ENCODE data around the gene B3GNT2.
"Not testable (repeated sequence)": the region's sequence is repeated elsewhere in the genome, so short reads cannot be mapped to it uniquely, and the experiment has no call there.

Gene B3GNT2

DNA sequence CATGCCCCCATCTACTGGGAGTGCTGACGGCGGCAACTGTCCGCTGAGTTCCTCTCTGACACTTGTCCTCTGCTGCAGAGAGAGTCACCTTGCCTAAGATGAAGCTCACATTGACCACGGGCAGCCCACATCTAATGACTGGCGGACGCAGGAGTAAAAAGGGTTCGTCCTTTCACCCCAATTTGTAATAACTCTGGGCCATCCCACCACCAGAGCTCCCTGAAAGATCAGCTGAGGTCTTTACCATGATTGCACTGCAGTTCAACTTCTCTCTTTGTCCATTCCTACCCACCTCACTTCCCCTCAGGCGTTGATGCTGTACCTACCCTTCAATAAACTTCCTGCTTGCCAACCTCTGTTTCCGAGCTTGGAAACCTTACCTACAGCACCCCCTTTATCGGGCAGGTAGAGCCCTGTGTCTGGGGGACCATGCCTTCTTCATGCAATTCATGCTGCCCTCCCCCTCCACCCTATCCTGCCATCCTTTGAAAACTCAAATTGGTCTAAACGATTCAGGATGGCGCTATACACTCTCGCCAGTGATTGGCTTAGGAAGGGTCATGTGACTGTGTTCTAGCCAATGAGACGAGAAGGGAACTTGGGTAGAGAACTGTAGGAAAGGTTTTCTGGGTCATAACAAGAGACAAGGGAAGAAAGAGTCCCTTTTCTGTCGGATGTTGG, 10.3 kb upstream of the B3GNT2 start:
- DNase-seq = no peak

DNA sequence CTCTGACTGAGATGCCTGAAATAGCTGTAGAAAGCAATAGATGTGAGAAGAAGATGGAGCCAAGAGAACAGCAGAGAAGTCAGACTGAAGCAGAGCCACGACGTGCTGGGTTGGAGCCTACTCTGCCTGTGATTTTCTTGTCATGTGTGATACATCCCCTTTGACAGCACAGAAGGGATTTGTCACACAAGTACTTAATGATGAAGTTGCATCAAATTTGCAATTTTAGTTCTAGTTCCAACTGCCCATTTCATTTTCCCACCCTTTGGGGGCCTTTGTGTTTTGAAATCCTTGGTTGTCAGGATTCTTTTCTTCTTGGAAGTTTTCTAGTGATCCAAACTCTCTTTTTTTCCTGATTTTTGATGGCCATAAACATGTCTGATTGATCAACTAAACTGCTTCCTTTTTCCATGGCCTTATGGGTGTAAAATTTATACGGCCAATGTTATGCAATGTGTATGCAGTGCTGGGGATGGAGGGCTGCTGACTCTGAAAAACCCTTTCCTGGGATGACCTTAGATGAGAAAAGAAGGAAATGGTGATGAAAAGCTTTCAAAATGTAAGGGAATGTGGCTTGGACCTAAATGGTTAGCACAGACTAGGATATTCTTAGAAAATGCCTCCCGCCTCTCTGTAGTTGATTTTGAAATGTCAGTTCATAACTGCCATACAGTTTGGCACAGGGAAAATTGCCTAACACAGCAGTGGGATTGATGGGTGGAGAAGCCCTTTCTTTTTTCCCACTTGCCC, 9.6 kb upstream of the B3GNT2 start:
- DNase-seq = no peak

DNA sequence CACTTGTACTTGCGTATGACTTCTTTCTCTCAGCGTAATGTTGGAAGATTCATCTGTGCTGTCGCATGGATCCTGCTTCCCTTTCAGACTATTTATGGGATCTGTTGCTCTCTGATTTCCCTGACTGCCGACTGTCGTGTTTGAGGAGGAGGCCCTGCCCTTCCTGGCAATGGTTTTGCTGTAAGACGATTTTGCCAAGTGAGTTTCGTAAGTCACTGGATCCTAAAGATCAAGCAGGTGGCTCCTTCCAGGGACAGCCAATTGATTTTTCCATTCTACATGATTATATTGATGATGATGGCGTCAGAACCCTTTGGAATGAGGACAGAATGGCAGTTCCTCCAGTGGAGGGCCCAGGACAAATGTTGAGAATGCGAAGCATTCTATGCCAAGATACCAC, 8.7 kb upstream of the B3GNT2 start:
- DNase-seq = no peak

DNA sequence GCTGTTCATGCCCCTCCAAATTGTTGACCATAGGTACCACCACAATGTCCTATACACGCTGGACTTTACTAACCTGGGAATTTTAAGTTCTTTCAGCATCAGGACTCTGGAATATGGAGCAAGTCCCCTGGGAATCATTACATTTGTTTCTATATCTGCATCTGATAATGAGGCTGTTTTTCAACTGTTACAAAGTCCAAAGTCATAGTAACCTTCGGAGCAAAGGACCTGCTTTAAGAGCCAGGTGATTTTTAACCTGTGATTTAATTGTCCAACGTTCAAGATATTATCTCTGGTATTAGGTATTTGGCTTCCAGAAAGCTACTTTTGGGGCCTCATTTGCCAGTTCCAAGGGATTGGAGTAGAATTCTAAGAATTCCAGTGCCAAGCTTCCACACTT, 7.5 kb upstream of the B3GNT2 start:
- no peak for DNase-seq

DNA sequence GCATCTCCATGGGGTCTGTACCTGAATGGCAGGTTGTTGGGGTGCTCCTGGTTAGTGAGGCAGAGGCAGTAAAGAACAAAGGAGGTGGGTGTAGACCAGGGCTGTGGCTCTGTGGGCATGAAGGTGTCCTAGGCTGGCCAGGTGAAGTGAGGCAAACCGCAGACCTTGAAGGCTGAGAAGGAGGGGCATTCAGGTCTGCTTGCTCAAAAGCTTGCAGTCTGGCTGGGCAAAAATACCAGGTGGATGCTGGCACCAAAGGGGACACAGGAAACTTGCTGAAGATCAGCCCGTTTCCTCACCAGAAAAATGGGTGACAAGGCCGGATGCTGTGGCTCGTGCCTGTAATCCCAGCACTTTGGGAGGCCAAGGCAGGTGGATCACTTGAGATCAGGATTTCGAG, 6.7 kb upstream of the B3GNT2 start:
- no peak for DNase-seq

DNA sequence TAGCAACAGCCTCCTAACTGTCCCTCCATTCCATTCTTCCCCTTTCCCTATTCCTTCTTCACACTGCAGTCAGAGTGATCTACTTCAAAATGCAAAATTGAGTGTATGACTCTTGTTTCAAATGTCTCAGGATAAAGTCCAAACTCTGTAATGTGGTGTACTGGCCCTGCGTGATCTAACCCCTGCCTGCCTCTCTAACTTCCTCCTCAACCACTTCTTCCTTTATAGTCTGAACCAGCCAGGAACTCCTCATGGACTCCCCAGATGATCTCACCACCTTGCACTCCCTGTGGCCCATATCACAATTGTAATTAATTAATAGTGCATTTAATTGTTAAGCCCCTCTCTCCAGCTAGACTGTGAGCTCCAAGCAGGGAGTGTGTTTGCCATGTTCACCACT, 3.1 kb upstream of the B3GNT2 start:
- no peak for DNase-seq

DNA sequence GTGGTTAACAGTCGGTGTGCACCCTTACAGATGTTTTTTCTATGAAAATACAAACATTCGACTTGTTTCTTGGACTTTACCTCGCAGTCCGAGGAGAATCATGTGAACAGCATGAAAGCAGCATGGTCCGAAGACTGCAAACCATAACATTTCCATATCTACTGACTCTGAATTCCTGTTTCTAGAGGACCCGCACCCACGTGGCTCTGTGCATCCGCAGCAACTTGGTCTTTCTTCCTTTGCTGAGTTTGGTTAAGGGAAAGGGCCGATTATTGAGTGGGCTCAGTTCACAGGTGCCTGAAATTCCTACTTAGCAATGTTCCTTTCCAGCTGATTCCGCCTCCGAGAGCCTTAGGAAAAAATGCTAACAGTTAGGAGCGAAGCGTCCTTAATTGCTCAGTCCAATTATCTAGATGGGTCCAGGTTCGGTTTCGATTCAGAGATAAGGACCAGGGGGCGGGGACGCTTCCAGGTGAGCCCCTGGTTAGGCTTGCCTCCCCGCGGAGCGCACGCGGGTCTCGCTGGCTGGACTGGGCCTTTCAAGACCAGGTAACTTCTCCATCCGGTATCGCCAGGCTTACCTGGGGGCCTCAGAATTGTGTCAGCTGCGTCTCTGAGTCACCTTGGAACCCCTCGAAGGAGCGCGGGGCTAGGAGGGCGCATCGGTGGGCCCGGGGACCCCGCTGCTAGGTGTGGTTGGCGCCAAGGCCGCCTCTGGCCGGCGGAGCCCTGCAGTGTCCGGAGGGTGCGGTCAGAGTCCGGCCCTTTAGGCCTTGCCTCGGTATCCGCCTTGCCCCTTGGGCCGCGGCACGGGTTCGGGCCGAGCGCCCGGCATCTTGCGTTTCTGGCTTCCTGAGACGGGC, 1.1 kb upstream of the B3GNT2 start:
- DNase-seq = no peak

DNA sequence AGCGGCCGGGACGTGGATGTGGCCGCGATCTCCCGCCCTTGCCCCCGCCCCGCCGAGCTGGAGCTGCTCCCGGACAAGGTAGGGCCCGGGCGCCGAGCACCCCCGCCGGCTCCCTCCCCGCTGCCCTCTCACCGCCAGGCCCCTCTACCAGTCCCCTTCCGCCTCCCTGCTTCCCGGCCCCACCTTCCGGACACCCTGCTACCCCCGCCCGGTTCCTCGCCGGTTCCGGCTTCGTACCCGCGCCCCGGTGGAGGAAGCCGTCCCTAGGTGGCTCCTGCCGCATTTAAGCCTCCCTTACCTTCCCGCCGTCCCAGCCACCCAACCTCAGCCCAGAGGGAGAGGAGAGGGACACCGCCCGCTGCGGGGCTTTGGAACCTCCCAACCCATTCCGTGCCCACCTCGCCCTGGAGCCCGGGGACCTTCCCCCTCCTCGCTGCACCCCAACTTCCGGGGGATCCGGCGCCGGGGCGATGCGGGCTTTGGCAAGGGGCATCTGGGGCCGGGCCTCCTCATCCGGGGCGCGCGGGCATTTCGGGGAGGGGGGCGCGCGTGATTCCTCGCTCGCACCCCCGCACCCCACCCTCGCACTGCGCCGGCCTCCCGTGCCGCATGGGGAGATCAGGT, 475 bp downstream of the B3GNT2 start:
- peak; percentile 61 for DNase-seq

DNA sequence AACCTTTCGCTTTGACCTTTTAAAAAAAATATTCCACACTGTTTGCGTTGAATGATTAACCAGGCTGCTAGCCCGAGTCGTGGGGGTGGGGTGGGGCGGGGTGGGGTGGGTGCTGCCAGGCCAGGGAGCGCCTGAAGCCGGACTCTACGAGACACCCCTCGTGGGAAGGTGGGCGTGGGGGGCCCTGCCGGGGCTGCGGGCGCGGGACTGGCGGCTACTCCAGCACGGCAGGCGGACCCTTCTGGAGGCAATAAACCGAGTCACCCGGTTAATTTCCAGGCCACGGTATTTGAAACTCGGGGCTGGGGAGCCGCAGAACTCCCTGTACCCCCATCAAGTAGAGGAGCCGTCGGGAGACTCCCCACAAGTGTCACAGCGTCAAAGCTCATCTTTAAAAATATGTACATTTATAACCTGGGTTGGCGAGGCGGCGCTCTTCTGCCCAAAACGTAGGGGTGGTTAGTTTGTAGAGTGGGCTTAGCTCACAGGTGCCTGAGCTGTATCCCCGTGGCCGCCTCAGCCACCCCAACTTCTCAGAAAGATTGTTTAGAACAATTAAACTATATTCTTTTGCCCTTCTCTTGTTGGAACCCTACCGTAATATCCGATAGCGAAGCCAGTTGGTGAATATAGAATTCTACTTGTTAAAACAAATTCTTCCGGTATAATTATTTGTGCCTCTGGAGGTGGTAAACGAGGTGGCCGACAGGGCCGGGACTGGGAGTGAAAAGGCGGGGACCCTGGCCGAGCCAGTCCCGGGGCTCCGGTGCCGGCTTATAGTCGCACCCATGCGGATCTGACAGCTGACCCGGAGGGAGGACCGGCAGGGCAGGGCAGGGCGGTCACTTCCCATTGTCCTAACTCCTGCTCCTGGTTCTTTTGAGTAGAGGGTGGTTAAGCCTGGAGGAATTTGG, 1.4 kb downstream of the B3GNT2 start:
- DNase-seq = no peak

DNA sequence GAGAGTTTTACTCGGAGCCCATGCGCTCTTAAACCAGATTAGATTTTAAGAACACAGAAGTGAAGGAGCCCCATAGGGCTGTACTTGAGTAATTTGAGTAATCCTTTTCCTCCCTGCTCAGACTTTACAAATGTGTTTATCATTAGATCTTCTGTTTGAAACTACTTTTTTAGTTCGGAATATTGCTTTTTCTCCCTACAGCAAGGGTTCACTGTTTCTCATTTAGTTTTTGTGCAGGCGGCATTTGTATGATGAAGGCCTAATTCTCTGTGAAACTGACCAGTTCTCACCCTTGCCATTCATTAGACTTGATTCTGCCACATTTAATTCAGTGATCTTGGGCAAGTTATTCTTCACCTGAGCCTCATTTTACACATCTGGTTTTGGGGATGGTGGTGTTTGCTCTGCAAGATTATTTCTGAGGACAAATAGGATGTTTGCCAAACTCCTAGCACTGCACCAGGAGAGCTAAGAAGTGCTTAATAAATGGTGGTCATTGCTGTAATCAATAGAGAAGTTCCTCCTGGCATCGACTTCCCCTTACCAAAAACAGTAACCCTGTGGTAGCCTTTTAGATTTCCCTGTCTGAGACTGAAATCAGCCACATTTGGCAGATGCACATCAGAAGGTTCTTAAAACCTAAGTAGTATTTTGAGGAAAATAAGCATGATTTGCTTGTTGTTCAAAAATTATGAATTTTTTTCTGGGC, 2.2 kb downstream of the B3GNT2 start:
- no peak for DNase-seq

DNA sequence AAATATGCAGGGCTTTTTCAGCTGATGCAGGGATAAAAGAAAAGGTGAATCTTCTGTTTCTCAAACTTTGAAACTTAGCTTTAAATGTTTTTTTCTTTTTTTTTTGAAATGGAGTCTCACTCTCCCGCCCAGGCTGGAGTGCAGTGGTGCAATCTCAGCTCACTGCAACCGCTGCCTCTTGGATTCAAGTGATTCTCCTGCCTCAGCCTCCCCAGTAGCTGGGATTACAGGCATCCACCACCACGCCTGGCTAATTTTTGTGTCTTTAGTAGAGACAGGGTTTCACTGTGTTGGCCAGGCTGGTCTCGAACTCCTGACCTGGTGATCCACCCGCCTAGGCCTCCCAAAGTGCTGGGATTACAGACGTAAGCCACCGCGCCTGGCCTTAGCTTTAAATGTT, 2.9 kb downstream of the B3GNT2 start:
- not testable (repeated sequence) for DNase-seq

DNA sequence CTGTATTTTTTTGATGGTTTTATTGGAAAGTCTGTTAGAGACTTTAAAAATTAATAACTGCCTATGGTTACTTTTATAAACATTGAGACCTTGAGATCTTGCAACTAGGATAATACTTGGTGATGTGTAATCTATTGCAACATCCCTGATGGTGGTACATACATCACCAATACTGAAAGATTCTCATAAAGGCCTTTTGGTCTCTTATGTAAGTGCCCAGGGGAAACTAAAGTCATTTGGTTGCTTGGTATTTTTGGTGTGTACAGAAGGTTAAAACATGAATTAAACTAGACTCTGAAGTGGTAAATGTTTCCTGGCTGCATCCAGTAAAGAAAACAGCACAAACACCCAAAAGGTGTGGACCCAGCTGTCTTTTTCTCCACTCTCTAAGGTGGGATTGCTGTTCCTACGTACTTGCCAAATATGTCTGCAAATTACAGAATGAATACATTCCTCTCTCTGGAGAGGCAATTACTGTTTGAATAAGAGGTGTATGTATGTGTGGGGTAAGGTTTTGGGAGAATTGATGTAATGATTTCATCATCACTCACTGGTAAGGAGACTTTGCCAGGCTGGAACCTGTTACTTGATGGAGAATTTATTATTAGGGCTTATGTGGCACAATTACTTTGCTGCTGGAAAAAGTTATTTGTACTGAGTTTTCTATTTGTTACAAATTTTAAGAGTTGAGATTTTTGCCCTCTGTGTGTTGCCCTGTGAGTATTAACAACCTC, 3.6 kb downstream of the B3GNT2 start:
- DNase-seq = no peak

DNA sequence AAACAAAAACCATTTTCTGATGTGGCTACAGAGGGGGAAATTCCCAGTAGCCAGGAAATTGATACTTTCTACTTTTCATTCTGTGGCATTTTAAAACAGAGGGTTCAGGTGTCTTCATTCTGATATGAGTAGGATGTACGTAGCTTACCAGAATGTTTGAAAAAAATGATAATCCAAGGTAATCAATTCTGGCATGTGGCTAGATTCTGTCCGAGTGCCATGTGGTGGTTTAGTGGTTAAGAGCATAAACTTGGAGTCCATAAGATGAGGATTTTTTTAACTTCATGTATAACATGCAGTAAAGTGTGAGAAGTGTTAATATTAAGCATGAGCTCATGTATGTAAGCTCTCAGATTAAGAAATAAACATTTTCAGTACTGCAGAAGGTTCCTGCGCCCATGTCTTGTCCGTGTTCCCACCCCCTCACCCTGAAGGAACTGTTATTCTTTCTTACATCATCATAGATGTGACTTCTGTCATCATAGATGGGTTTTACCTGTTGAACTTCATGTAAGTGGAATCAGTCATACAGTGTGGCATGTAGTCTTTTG, 4.5 kb downstream of the B3GNT2 start:
- DNase-seq = no peak

DNA sequence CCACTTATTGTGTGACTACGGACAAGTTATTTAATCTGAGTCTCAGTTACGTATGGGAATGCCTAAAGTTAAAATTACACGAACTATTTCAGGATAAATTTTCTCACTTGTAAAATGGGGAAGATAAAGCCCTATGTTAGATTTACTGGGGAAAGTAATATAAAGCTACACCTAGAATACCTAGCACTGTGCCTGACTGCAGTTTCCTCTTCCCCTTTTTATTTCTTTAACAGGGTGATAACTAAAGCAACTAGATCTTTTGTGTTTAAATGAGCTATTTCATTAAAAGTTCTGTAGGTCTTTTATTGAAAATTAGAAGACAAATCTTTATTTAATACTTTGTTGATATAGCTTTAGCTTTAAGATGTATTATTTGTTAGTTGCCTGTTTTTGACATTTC, 5.0 kb downstream of the B3GNT2 start:
- DNase-seq = no peak

DNA sequence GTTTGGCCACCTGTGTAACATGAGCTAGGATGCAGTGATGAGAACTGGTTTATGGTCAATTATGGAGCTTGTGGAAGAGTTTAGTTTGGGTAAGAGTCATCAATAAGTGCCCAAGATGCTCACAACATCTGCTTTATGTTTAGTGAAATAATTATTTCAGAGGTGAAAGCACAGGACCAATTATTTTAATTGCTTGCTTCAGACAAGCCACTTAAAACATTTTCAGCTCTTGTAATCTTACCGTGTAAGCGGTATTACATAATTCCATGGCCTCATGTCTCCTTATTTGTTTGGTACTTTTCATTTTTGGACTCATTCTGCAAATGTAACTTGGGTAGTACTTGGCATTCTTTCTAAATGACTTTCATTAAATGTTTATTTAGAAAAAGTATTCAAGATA, 5.4 kb downstream of the B3GNT2 start:
- no peak for DNase-seq

DNA sequence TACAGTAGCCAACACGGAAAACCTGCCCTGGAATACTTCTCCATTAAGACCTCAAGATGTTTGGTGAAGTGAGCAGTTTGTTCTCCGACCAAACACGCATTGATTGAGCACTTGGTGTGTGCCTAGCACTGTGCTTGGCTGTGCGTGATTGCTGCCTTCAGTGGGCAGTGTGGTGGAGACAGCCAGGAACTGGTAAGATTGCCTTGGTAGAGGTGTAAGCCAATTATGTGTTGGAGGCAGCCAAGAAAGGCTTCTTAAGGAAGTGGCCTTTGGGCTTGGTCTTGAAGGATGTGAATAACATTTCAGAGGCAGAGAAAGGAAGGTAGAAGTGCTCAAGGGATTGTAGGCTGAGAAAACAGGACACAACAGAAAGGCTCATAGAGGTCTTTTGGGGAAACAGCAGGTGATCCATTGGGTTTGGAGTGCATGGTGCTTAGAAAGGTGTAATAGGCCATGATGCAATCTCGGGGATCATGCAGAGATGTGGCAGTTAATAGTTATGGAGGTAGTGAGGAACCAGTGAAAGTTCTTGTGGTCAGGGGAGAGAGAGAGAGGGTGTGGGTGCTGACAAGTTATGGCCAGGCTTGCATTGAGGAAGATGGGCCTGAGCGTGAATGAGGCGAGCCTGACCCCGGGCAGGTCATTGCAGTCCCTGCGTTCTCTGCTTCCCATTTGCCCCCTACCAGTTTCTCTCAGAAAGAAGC, 6.3 kb downstream of the B3GNT2 start:
- no peak for DNase-seq

DNA sequence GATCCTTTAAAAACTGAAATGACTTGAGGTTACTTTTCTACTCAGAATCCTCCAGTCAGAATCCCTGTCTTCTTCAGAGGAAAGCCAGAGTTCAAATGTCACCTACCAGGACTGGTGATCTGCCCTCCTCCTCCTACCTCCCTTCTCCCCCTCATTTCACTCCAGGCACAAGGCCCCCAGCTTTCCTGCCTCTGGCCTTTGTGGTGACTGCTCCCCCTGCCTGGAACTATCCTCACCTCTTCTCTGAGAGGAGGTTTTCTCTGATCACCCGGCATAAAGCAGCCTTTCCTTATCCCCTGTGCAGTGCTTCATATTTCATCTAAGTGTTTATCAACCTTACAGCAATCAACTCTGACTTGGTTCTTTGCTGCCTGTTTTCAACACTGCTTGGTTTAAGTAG, 6.8 kb downstream of the B3GNT2 start:
- no peak for DNase-seq

DNA sequence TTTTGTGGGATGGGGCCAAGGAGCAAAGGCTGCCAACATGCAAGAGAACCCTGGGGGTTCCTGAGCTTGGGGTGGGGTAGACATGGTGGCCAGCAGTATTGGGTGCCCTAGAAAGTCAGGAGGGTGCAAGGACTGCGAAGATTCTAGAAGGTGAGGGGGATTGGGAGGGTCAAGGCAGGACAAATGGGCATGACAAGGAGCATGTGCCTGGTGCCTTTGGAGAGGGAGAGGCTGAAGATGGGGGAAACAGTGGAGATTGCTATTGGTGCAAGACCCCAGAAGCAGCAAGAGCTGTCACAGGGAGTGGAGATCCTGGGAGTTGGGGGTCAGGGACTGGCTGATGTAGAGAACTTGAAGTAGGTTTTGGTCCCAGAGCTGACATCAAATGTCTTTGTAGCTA, 7.5 kb downstream of the B3GNT2 start:
- no peak for DNase-seq

DNA sequence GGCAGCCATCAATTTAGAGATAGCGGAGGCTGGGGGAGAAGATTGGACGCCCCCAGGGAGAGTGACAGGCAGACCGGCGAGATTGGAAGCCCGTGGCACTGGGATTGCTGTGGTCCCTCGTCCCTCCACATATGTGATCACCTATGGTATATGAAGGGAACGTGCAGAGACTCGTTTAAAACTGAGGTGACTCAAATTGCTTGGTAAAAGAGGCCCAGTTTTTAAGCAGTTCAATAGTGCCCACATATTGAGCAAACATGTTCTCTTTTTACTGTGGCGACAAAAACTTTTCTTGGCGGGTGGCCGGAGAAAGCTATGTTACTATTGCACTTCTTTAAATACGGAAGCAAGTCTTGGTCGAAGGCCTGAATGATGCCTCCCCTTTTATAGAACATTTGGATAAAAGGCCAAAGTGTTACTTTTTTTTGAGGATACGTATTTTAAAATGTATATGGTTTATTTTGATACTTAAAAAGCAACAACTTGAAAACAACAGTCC, 9.1 kb downstream of the B3GNT2 start:
- DNase-seq = no peak

DNA sequence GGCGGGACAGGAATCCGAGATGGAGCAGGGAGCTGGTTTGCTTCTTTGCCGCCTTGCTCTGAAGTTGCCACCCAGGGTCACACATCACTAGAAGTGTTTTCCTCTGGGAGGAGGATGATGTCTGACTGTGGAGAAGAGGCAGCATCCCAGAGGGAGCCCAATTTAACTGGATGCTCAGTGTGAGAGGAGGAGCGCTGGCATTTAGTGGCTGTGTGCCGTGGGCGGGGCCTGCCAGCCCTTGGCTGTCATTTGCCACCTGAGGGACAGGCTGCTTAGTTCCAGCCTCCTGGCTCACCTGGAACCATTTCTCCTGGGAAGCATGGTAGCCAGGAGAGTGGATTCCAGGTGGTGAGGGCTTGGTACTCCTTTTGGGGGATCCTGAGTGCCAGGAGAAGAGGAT, 9.6 kb downstream of the B3GNT2 start:
- DNase-seq = no peak

All from NK-92 treated with Interleukin-12 subunit alpha and Interleukin-12 subunit beta, amount 100 ng/mL, for 24 hours (cell line).